NB4 (cell line): ENCODE measurements around the gene DHCR24.

Experiments used
- CTCF ChIP-seq: IDR thresholded peaks from one replicate; pipeline ENCODE4 v1.5.1; 2012; ENCODE audit warnings: low read depth, low read length
- MAX ChIP-seq: IDR thresholded peaks from 2 replicates; pipeline ENCODE4 v1.6.1; 2011; ENCODE audit warnings: low read depth, low read length
- POLR2A ChIP-seq: IDR thresholded peaks from 2 replicates; pipeline ENCODE4 v1.6.1; 2011; ENCODE audit warnings: mild to moderate bottlenecking; ENCODE audit not compliant: insufficient read length; ENCODE audit errors: extremely low read depth

GRCh38 chr1:54814126-54814498 lies 72.9 kb downstream of the DHCR24 start:
- TF ChIP-seq POLR2A (no peak), CTCF (no peak), MAX (no peak)
